ENCODE data around the gene TFDP2.

Gene TFDP2

GRCh38 chr3:142004025-142004424 lies 145.3 kb downstream of the TFDP2 start:
- H4K20me1 ChIP-seq (ENCODE audit: insufficient read depth, low read length), result no peaks in the 10 kb centered on the region

GRCh38 chr3:142003291-142003690 lies 146.1 kb downstream of the TFDP2 start:
- Histone ChIP-seq H3K27me3 (ENCODE audit: low read depth, low read length) (no peaks in the 10 kb centered on the region), H3K4me2 (ENCODE audit: low read length) (no peak overlapping the region), H3K4me1 (ENCODE audit: low read length) (no peaks in the 10 kb centered on the region), H3K9ac (ENCODE audit: low read length) (no peak overlapping the region), H3K4me3 (ENCODE audit: low read length) (no peak overlapping the region), H3K79me2 (ENCODE audit: low read length) (no peaks in the 10 kb centered on the region), H3K9me3 (ENCODE audit: insufficient read depth, low read length) (no peaks in the 10 kb centered on the region), H2AFZ (ENCODE audit: low read depth, low read length) (no peak overlapping the region), H4K20me1 (ENCODE audit: insufficient read depth, low read length) (no peaks in the 10 kb centered on the region), H3K36me3 (replicated peaks; ENCODE audit: low read depth, low read length) (no peaks in the 10 kb centered on the region), H3K27ac (ENCODE audit: low read length) (no peak overlapping the region)
- TF ChIP-seq EZH2phosphoT487 (IDR thresholded peaks at IDR 0.05; ENCODE audit: low read depth) (no peak), CTCF (IDR thresholded peaks at IDR 0.05; ENCODE audit: low read depth, low read length) (no peak)

More at GRCh38 chr3:142004025-142004424, 145.3 kb downstream of the TFDP2 start:
- H3K9me3 ChIP-seq (ENCODE audit: insufficient read depth, low read length), result no peaks in the 10 kb centered on the region
- H3K27ac ChIP-seq (ENCODE audit: low read length), result no peak overlapping the region
- H2AFZ ChIP-seq (ENCODE audit: low read depth, low read length), result no peak overlapping the region
- H3K79me2 ChIP-seq (ENCODE audit: low read length), result 0 out of 2 replicates have a peak, but pooled peaks cover 2% of the 10 kb centered on the region
- TF ChIP-seq CTCF (IDR thresholded peaks at IDR 0.05; ENCODE audit: low read depth, low read length) (no peak), EZH2phosphoT487 (IDR thresholded peaks at IDR 0.05; ENCODE audit: low read depth) (no peak)
- no peaks in the 10 kb centered on the region for H3K4me1 ChIP-seq (ENCODE audit: low read length)
- no peak overlapping the region for H3K4me2 ChIP-seq (ENCODE audit: low read length)
- H3K4me3 ChIP-seq (ENCODE audit: low read length), result no peak overlapping the region
- H3K9ac ChIP-seq (ENCODE audit: low read length), result no peak overlapping the region
- no peaks in the 10 kb centered on the region for H3K36me3 ChIP-seq (replicated peaks; ENCODE audit: low read depth, low read length)
- no peaks in the 10 kb centered on the region for H3K27me3 ChIP-seq (ENCODE audit: low read depth, low read length)

GRCh38 chr3:142000325-142000870 lies 148.9 kb downstream of the TFDP2 start:
- no peak for TF ChIP-seq EZH2phosphoT487 (IDR thresholded peaks at IDR 0.05; ENCODE audit: low read depth)
- Histone ChIP-seq H3K9me3 (ENCODE audit: insufficient read depth, low read length) (no peaks in the 10 kb centered on the region), H3K79me2 (ENCODE audit: low read length) (no peaks in the 10 kb centered on the region), H3K36me3 (replicated peaks; ENCODE audit: low read depth, low read length) (no peaks in the 10 kb centered on the region), H2AFZ (ENCODE audit: low read depth, low read length) (no peak overlapping the region), H3K27me3 (ENCODE audit: low read depth, low read length) (no peaks in the 10 kb centered on the region), H3K27ac (ENCODE audit: low read length) (no peak overlapping the region), H3K4me1 (ENCODE audit: low read length) (no peaks in the 10 kb centered on the region), H3K9ac (ENCODE audit: low read length) (no peak overlapping the region), H4K20me1 (ENCODE audit: insufficient read depth, low read length) (no peaks in the 10 kb centered on the region), H3K4me3 (ENCODE audit: low read length) (no peak overlapping the region), H3K4me2 (ENCODE audit: low read length) (no peak overlapping the region)

GRCh38 chr3:141998669-141999290 lies 150.6 kb downstream of the TFDP2 start:
- H3K36me3 ChIP-seq (replicated peaks; ENCODE audit: low read depth, low read length), result no peaks in the 10 kb centered on the region
- TF ChIP-seq CTCF (IDR thresholded peaks at IDR 0.05; ENCODE audit: low read depth, low read length) (peak; percentile 53), EZH2phosphoT487 (IDR thresholded peaks at IDR 0.05; ENCODE audit: low read depth) (no peak)
- no peaks in the 10 kb centered on the region for H3K79me2 ChIP-seq (ENCODE audit: low read length)
- no peak overlapping the region for H2AFZ ChIP-seq (ENCODE audit: low read depth, low read length)
- H3K9me3 ChIP-seq (ENCODE audit: insufficient read depth, low read length), result no peaks in the 10 kb centered on the region
- H4K20me1 ChIP-seq (ENCODE audit: insufficient read depth, low read length), result no peaks in the 10 kb centered on the region
- no peak overlapping the region for H3K9ac ChIP-seq (ENCODE audit: low read length)
- no peaks in the 10 kb centered on the region for H3K27me3 ChIP-seq (ENCODE audit: low read depth, low read length)
- no peak overlapping the region for H3K27ac ChIP-seq (ENCODE audit: low read length)
- no peaks in the 10 kb centered on the region for H3K4me1 ChIP-seq (ENCODE audit: low read length)
- no peak overlapping the region for H3K4me3 ChIP-seq (ENCODE audit: low read length)
- no peak overlapping the region for H3K4me2 ChIP-seq (ENCODE audit: low read length)

All from OCI-LY3 (cell line).